HepG2 (cell line): ENCODE data around the gene PSMB10. TPM values are rescaled to one million over a fixed set of nuclear protein-coding genes. Genes with fewer than 3 reads are reported as not detected.

Experiments
- ARNT2 ChIP-seq: sonication (generic); formaldehyde crosslinking; IDR thresholded peaks from 2 replicates; pipeline ENCODE4 v1.8.0; 2022; ENCODE audit warnings: mild to moderate bottlenecking, low read depth, missing genetic modification reagents, moderate library complexity
- MTA3 ChIP-seq: sonication (generic); formaldehyde crosslinking; IDR thresholded peaks from 2 replicates; pipeline ENCODE4 v1.4.0; 2020; ENCODE audit warnings: missing genetic modification reagents
- RBM39 ChIP-seq: fragments of 200-400 bp; formaldehyde crosslinking; IDR thresholded peaks from one replicate; pipeline ENCODE4 v1.6.1; 2018; ENCODE audit warnings: antibody characterized with exemption, mild to moderate bottlenecking, low read depth, low read length; ENCODE audit not compliant: poor library complexity, severe bottlenecking
- RORA ChIP-seq: sonication (generic); formaldehyde crosslinking; IDR thresholded peaks from 2 replicates; pipeline ENCODE4 v1.5.0; 2020; ENCODE audit warnings: mild to moderate bottlenecking, missing genetic modification reagents, moderate library complexity
- SMAD3 ChIP-seq: sonication (generic); formaldehyde crosslinking; IDR thresholded peaks from 2 replicates; pipeline ENCODE4 v1.4.0; 2020; ENCODE audit warnings: missing genetic modification reagents
- ZMYM4 ChIP-seq: sonication (generic); formaldehyde crosslinking; IDR thresholded peaks from 2 replicates; pipeline ENCODE4 v1.8.1; 2023; ENCODE audit warnings: mild to moderate bottlenecking, missing genetic modification reagents
- ZNF225 ChIP-seq: sonication (generic); formaldehyde crosslinking; IDR thresholded peaks from 2 replicates; pipeline ENCODE4 v1.4.0; 2020; ENCODE audit warnings: mild to moderate bottlenecking, missing genetic modification reagents
- ZNF615 ChIP-seq: sonication (generic); formaldehyde crosslinking; IDR thresholded peaks from 2 replicates; pipeline ENCODE4 v1.5.0; 2020; ENCODE audit warnings: mild to moderate bottlenecking, missing genetic modification reagents, borderline replicate concordance
- ZNF670 ChIP-seq: sonication (generic); formaldehyde crosslinking; IDR thresholded peaks from 2 replicates; pipeline ENCODE4 v1.8.0; 2022; ENCODE audit warnings: mild to moderate bottlenecking, missing genetic modification reagents, borderline replicate concordance
- ZNF761 ChIP-seq: sonication (generic); formaldehyde crosslinking; conservative IDR thresholded peaks from 2 replicates; pipeline ENCODE4 v1.4.0; 2020; ENCODE audit warnings: mild to moderate bottlenecking, missing genetic modification reagents
- polyA plus RNA-seq, 8 experiments: library from polyadenylated mRNA; depleted of rRNA in 3 of 8; stranded (reverse) in 7 of 8; unstranded in 1 of 8; fragments of >200 nt; fragmentation: Illumina TruSeq in 4 of 8; extraction: Trizol in 4 of 8; gene quantifications; 2 replicates each; pipeline versions ENCODE4 v1.2.1 to v1.2.3, GENCODE V29; 2011 to 2016; ENCODE audit warnings: low read depth in 4 of 8, missing spikeins in 1 of 8, mixed read lengths in 1 of 8; ENCODE audit not compliant: insufficient read depth in 1 of 8
- total RNA-seq, 5 experiments: library from RNA; depleted of rRNA; stranded (reverse); fragments of >200 nt; fragmentation: Illumina TruSeq; extraction: Trizol; gene quantifications; 2 replicates each; pipeline ENCODE4 v1.2.3, GENCODE V29; 2016; ENCODE audit warnings: low read depth in 1 of 5
- TF ChIP-seq, protein P1 (sequence below): sonication (generic); formaldehyde crosslinking; IDR thresholded peaks from 2 replicates; pipeline ENCODE4 v1.5.0; 2020; ENCODE audit warnings: mild to moderate bottlenecking, missing genetic modification reagents, borderline replicate concordance
- TF ChIP-seq, protein P2 (sequence below): sonication (generic); formaldehyde crosslinking; IDR thresholded peaks from 2 replicates; pipeline ENCODE4 v1.4.0; 2020; ENCODE audit warnings: missing genetic modification reagents, borderline replicate concordance
- TF ChIP-seq, protein P3 (sequence below): sonication (generic); formaldehyde crosslinking; conservative IDR thresholded peaks from 2 replicates; pipeline ENCODE4 v1.8.0; 2022; ENCODE audit warnings: low read depth, missing genetic modification reagents
- TF ChIP-seq, protein P4 (sequence below): sonication (generic); formaldehyde crosslinking; IDR thresholded peaks from 2 replicates; pipeline ENCODE4 v1.4.0; 2020; ENCODE audit warnings: mild to moderate bottlenecking, missing genetic modification reagents
- TF ChIP-seq, protein P5 (sequence below): sonication (generic); formaldehyde crosslinking; IDR thresholded peaks from 2 replicates; pipeline ENCODE4 v1.5.0; 2020; ENCODE audit warnings: missing genetic modification reagents
- TF ChIP-seq, protein P6 (sequence below): sonication (generic); formaldehyde crosslinking; IDR thresholded peaks from 2 replicates; pipeline ENCODE4 v1.4.0; 2020; ENCODE audit warnings: missing genetic modification reagents

Gene PSMB10
- total and polyA plus RNA-seq, 2 of the 13 experiments (the other 11 are each of a cell fraction or from before 2014, with no cell fraction given) = 12.7 to 65.9 TPM

DNA sequence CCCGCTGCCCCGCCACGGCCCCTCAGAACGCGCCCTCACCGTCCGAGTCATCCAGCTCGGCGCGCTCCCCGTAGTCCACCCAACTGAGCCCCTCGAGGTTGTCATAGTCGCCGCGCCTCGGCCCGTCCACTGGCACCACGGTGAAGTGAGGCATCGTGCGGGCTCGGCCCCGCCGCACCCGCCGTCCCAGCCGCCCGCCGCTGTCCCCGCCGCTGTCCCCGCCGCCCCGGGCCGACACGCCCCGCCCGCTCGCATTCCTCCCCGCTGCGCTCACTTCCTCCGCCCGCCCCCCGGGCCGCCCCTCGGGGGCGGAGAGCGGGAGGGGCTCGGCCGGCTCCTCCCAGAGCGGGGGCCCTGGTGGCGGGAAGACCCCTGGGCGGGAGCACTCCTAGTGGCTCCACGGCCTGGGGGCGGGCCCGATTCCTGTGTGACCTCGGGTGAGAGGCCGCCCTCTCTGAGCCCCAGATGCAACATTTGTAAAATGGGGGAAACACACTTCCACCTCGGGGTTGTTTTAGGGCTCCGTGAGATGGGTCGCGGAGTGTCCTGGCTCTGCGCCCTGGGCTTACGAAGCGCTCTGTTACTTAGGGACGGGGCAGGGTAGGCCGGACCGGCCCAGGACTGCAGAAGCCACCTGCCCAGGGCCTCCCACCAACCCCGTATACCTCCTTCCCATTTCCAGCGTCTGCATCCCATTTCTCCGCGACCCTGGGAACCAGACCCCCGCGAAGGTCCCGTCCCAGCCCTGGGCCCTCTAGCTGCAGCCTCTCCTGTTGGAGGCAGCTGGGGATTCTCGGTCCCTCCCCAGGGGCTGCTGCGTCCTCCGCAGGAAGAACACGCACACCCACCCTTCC lies 32.0 kb upstream of the PSMB10 start, which contains the start of gene SLC12A4 (continued):
- TF ChIP-seq, protein P1, sequence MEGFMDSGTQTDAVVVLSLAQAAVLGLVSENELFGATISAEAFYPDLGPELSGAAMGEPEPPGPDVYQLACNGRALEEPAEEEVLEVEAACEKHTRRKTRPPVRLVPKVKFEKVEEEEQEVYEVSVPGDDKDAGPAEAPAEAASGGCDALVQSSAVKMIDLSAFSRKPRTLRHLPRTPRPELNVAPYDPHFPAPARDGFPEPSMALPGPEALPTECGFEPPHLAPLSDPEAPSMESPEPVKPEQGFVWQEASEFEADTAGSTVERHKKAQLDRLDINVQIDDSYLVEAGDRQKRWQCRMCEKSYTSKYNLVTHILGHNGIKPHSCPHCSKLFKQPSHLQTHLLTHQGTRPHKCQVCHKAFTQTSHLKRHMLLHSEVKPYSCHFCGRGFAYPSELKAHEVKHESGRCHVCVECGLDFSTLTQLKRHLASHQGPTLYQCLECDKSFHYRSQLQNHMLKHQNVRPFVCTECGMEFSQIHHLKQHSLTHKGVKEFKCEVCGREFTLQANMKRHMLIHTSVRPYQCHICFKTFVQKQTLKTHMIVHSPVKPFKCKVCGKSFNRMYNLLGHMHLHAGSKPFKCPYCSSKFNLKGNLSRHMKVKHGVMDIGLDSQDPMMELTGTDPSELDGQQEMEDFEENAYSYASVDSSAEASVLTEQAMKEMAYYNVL (CRISPR knock-in tag) = peak; percentile 61; the same call in 1 of the 2 replicates
- TF ChIP-seq ARNT2 = peak; percentile 43; the same call in 1 of the 2 replicates
- TF ChIP-seq, protein P2, sequence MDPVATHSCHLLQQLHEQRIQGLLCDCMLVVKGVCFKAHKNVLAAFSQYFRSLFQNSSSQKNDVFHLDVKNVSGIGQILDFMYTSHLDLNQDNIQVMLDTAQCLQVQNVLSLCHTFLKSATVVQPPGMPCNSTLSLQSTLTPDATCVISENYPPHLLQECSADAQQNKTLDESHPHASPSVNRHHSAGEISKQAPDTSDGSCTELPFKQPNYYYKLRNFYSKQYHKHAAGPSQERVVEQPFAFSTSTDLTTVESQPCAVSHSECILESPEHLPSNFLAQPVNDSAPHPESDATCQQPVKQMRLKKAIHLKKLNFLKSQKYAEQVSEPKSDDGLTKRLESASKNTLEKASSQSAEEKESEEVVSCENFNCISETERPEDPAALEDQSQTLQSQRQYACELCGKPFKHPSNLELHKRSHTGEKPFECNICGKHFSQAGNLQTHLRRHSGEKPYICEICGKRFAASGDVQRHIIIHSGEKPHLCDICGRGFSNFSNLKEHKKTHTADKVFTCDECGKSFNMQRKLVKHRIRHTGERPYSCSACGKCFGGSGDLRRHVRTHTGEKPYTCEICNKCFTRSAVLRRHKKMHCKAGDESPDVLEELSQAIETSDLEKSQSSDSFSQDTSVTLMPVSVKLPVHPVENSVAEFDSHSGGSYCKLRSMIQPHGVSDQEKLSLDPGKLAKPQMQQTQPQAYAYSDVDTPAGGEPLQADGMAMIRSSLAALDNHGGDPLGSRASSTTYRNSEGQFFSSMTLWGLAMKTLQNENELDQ (CRISPR knock-in tag) = no peak
- no peak for TF ChIP-seq ZNF670 (CRISPR knock-in tag)
- TF ChIP-seq ZNF761 (CRISPR knock-in tag) = no peak
- peak; percentile 64; the same call in 1 of the 2 replicates for TF ChIP-seq ZNF225 (CRISPR knock-in tag)
- no peak for TF ChIP-seq MTA3 (CRISPR knock-in tag)
- TF ChIP-seq, protein P3, sequence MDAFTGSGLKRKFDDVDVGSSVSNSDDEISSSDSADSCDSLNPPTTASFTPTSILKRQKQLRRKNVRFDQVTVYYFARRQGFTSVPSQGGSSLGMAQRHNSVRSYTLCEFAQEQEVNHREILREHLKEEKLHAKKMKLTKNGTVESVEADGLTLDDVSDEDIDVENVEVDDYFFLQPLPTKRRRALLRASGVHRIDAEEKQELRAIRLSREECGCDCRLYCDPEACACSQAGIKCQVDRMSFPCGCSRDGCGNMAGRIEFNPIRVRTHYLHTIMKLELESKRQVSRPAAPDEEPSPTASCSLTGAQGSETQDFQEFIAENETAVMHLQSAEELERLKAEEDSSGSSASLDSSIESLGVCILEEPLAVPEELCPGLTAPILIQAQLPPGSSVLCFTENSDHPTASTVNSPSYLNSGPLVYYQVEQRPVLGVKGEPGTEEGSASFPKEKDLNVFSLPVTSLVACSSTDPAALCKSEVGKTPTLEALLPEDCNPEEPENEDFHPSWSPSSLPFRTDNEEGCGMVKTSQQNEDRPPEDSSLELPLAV (CRISPR knock-in tag) = no peak
- peak; percentile 65 for TF ChIP-seq ZMYM4 (CRISPR knock-in tag)
- TF ChIP-seq RORA (CRISPR knock-in tag) = no peak
- TF ChIP-seq, protein P4, sequence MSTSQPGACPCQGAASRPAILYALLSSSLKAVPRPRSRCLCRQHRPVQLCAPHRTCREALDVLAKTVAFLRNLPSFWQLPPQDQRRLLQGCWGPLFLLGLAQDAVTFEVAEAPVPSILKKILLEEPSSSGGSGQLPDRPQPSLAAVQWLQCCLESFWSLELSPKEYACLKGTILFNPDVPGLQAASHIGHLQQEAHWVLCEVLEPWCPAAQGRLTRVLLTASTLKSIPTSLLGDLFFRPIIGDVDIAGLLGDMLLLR (CRISPR knock-in tag) = peak; percentile 81
- TF ChIP-seq, protein P5, sequence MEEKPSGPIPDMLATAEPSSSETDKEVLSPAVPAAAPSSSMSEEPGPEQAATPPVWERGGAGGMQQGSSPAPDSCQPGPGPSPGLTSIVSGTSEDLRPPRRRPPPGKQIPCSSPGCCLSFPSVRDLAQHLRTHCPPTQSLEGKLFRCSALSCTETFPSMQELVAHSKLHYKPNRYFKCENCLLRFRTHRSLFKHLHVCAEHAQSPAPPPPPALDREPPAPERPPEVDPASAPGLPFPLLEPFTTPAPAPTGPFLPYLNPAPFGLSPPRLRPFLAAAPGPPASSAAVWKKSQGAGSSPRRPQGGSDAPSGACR (CRISPR knock-in tag) = peak; percentile 75; the same call in 1 of the 2 replicates
- peak; percentile 62 for TF ChIP-seq RBM39
- no peak for TF ChIP-seq ZNF615 (CRISPR knock-in tag)
- TF ChIP-seq, protein P6, sequence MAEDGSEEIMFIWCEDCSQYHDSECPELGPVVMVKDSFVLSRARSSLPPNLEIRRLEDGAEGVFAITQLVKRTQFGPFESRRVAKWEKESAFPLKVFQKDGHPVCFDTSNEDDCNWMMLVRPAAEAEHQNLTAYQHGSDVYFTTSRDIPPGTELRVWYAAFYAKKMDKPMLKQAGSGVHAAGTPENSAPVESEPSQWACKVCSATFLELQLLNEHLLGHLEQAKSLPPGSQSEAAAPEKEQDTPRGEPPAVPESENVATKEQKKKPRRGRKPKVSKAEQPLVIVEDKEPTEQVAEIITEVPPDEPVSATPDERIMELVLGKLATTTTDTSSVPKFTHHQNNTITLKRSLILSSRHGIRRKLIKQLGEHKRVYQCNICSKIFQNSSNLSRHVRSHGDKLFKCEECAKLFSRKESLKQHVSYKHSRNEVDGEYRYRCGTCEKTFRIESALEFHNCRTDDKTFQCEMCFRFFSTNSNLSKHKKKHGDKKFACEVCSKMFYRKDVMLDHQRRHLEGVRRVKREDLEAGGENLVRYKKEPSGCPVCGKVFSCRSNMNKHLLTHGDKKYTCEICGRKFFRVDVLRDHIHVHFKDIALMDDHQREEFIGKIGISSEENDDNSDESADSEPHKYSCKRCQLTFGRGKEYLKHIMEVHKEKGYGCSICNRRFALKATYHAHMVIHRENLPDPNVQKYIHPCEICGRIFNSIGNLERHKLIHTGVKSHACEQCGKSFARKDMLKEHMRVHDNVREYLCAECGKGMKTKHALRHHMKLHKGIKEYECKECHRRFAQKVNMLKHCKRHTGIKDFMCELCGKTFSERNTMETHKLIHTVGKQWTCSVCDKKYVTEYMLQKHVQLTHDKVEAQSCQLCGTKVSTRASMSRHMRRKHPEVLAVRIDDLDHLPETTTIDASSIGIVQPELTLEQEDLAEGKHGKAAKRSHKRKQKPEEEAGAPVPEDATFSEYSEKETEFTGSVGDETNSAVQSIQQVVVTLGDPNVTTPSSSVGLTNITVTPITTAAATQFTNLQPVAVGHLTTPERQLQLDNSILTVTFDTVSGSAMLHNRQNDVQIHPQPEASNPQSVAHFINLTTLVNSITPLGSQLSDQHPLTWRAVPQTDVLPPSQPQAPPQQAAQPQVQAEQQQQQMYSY (CRISPR knock-in tag) = no peak
- TF ChIP-seq SMAD3 (CRISPR knock-in tag) = no peak
